Eye (tissue), 1 donor: ENCODE measurements around the gene TCHP.
"Not testable (repeated sequence)": the region's sequence is repeated elsewhere in the genome, so short reads cannot be mapped to it uniquely, and the experiment has no call there.

Source experiments
- DNase-seq: peaks from one replicate; pipeline ENCODE4 v3.0.0-alpha.2; 2015

TCHP gene, protein sequence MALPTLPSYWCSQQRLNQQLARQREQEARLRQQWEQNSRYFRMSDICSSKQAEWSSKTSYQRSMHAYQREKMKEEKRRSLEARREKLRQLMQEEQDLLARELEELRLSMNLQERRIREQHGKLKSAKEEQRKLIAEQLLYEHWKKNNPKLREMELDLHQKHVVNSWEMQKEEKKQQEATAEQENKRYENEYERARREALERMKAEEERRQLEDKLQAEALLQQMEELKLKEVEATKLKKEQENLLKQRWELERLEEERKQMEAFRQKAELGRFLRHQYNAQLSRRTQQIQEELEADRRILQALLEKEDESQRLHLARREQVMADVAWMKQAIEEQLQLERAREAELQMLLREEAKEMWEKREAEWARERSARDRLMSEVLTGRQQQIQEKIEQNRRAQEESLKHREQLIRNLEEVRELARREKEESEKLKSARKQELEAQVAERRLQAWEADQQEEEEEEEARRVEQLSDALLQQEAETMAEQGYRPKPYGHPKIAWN

DNA sequence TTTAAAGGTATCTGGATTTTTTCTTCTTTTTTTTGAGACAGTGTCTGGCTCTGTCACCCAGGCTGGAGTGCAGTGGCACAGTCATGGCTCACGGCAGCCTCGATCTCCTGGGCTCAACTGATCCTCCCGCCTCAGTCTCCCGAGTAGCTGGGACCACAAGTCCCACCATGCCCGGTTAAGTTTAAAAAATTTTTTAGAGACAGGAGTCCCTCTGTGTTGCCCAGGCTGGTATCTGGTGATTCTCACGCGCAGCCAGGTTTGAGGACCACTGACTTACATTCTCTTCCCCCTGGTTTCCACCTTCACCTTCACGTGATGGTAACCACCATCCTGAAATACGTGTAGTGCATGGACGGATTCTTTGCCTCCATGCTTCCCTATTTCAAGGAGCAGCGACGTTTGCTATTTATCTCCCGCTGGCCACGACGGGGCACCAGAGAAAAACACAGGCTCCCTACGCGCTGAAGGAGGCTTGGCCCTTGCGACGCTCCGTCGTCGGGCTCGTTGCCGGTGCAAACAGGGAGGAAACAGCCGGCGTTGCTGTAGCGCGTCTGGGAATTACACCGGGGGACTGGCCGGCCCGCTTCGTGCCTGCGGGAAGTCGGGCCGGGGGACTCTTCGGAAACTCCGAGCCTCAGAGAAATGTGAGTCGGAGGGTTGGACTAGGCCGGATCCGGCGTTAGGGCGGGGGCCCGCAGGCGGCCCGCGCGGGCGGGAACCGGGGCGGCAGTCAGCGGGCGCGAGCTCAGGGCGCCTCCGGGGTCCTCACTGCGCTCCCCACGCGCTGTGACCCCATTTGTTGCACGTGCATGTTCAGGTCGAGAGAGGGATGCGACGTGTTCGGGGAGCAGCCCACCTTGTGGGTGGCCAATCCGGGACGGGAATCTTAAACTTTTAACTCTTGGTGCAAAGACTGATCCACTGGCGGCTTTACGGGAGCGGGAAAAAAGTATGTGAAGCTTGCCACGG lies at the start of gene TCHP:
Gene TCHP, plus strand, starts transcription at position 492 of the 969 bp plus-strand sequence. CDS start 2,753 bp downstream, outside the sequence.
- DNase-seq = peak; percentile 95

DNA sequence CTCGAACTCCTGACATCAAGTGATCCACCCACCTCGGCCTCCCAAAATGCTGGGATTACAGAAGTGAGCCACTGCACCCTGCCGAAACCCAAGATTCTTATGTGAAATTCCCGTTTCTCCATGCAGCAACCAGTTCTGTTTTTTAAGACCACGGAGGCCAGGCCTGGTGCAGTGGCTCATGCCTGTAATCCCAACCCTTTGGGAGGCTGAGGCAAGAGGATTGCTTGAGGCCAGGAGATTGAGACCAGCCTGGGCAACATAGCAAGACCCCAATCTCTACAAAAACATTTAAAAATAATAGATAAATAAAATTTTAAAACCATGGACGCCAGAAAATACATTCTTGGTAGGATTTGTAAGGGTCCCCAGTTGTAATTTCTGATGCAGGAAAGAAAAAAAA lies 49.6 kb upstream of the TCHP start:
- DNase-seq = not testable (repeated sequence)

DNA sequence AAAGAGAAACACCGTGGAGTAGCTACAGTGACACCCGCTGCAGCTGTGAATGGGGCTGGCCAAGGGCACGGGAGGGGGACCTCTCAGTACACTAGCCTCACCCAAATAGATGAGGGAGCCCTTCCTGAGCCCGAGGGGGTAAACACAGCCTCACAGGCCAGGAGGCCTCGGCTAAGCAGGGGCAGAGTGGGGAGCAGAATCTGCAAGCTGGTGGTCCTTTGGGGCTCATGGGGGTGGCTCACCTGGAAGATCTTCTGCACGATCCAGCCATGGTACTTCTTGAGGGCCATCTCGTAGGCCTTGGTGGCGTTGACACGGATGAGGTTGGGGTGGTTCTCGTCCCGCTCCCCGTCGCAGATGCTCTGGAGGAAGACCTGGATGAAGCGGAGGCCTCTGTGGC lies 44.7 kb upstream of the TCHP start:
- no peak for DNase-seq

DNA sequence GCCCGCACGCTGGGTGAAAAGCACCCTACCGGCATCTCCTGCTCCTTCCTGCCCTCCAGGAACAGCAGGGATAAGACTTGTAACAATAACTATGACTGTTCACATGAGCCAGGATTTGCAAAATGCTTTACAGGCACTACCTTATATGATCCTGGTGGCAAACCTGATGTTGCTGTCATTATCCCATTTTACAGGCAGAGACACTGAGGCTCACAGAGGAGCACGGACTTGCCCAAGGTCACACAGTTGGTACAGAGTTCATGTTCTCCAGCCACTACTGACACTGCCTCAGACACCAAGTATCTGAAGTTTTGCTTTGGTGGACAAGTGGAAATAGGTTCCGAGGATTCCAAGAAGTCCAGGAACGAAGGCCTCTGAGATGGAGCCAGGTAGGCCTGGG lies 42.4 kb upstream of the TCHP start:
- no peak for DNase-seq

DNA sequence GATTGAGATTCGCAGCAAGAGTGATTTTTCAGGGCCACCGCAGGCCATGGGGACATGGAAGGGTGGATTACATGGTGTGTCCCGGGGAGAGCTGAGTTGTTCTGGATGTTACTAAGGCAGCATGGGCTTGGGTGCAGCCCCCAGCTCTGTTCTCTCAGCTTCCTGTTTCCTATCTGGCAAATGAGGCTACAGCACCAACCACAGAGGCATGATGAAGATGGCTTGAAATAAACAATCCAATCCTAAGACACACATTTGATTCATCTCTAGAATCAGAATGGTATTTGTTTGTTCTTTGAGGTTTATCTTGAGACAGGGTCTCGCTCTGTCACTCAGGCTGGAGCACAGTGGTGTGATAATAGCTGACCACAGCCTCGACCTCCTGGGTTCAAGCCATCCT lies 41.3 kb upstream of the TCHP start:
- no peak for DNase-seq

DNA sequence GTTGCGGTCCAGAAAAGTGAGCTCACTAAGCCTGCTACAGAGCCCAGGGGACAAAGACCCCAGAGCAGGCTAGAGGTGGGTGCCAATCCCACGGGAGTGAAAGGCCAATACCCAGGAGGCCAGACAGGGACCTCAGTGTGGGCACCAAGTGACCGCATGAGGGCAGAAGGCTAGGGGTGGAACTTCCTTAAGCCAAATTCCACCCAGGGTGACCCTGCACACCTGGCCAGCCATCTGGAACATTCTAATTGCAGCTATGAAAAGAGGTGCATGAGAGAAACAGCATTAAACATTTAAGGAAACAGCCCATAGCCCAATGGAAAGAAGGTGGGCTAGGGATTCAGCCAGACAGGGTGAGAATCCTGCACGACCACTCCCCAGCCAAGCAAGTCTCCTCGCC lies 39.1 kb upstream of the TCHP start:
- no peak for DNase-seq

DNA sequence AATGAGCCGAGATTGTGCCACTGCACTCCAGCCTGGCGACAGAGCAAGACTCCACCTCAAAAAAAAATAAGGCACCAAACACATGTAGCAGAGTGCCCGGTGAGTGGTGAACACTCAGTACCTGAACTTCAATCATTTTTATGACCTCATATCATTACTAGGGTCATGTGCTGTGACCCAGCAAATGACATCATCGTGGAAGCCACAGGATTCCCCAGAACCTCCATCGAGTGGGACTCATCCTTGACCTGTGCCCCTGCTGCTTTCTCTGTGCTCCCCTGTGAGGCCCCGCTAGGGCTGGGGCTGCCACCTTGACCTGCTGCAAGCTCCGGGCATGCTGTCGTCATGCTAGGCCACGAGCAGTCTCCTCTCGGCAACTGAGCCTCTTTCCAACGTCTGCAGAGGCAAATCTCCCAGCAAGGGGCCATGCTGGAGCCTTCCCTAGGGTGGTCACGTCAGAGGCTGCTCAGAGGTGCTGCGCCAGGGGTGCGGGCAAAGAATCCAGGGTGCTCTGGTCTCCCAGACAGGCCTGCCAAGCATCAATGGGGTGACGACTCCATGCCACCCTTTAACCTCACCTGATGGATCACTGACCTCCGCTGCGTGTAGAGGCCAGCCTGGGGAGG lies 38.3 kb upstream of the TCHP start:
- DNase-seq = no peak

DNA sequence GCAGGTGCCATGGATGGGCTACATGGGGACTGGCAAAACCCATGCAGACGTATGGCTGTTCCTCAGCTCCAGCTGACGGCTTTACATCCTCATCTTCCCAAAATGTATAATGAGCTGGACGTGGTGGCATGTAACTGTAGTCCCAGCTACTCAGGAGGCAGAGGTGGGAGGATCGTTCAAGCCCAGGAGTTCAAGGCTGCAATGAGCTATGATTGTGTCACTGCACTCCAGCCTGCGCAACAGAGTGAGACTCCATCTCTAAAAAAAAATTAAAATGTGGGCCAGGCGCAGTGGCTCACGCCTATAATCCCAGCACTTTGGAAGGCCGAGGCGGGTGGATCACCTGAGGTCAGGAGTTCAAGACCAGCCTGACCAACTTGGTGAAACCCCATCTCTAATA lies 37.6 kb upstream of the TCHP start:
- DNase-seq = not testable (repeated sequence)

DNA sequence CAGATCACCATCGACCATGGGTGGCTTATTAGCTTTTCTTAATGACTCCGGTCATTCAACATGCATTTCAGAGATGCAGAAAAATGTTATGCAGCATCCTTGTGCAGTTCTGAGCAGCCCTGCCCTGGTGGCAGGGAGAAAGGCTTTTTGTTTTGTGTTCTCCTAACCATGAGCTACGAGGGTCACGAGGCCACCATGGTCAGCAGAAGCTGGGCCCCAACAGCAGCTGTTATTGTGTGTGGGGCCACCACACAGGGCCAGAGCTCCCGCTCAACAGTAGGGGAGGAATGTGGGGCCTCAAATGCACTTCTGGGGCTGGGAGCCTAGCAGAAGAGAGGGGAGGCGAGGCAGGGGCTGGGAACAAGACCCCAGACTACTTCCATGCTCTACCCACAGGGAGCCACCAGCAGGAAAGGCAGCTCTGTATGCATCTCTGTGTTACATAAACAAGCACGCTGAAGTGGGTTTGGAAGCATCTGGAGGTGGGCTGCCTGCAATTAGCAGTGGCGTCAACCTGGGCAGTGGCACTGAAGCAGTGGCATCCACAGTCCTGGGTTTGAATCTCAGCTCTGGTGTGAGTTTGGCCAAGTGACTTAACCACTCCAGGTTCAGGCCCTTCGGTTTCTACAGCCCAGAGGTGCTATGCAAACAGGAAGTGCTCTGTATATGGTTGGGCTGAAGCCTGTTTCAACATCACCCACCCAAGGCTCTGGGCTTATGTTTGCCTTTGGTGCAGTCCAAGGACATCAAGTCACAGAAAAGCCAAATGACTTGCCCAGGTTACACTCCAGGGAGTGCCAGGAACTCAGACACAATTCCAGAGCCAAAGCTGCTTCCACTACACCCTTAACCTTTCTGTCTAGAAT lies 36.0 kb upstream of the TCHP start:
- DNase-seq = peak; percentile 61

DNA sequence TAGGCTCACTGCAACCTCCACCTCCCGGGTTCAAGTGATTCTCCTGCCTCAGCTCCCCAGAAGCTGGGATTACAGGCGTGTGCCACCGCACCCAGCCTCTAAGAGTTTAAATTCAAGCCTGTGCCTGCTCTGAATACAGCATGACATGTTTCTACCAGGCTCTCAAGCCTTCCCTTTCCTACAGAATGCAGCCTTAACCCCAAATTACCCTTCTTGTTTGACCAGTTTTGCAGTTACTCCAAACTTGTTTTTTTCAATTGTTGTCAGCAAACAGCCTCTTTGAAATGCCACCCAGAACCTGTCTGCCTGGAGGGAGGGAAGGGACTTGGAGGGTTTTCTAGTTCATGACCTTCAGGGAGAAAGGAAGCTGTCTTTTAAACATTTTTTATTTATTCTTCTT lies 35.2 kb upstream of the TCHP start:
- peak; percentile 48 for DNase-seq

DNA sequence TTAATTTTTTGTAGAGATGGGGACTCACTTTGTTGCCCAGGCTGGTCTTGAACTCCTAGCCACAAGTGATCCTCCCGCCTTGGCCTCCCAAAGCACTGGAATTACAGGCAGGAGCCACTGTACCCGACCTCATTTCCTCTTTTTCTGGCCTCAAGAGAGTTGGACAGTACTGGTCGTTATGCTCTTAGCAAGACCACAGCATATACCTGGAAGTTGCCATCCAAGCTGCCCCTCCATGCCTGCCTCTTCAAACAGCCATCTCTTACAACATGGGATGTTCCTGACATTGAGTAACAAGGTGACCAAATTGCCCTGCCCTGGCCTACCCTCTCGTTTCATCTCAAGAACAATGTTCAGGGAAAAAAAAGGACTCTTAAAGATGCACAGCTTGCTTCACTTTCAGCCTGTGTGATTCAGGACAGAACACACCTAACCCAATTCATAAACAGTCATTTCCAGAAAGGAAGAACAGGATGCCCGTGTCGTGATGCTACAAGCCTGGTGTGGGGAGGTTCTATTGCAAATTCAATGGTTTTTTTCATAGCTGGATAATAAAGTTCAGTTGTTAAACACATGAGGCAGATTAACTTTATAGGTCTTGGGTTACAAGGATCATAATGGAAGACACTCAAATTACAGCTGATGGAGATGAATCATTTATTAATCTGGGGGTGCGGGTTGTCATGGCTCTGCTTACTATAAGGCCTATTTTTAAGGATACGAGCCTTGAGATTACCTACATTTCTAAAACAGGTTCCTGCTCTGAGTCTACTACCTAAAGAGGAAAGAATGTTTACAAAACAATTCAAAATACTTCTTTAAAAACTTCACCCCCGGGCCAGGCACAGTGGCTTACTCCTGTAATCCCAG lies 31.7 kb upstream of the TCHP start:
- no peak for DNase-seq

DNA sequence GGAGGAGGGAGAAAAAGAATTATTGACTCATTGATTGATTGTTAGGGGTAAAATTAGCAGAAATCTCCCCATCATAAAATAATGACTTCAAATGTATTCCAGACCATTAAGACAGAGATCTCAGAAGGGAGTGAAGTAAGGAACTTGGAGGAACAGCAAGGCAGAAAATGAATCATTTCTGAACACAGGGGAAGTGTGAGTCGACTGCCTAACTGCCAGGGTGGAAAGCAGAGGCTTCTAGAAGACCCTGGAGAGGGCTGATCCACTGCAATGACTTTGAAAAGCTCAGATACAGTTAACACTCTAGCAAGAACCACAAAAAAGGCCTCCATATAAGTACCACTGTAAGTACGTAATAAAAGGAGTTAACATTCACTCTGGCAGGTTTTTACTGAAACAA lies 29.4 kb upstream of the TCHP start:
- DNase-seq = no peak

DNA sequence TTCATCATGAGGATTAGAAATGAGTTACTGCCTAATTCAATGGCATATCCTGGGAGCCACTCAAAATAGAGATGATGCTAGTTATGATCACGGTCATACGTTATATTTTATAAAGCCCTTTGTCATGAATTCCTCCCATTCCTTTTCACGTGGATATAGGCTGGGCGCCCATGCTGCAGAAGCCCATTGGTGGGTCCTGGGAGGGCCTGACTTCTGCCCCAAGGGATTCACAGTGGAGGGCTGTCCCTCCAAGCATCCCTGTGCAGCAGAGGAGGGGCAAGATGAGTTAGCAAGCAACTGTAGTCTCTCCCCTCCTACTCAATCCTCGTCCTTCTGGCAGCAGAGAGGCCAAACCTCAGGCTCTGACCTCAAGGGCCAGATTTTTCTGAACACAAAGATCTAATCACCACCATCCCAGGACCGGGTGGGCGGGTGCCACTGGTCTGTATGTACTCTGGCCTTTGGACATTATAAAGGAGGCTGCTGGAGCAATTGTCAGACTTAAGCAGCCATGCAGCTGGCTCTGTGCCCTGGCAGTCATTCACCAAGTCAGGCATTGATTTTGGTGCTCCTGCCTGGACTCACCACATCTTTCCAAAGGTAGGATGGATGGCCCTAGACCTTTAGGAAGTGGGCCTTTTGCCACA lies 28.3 kb upstream of the TCHP start:
- DNase-seq = no peak

DNA sequence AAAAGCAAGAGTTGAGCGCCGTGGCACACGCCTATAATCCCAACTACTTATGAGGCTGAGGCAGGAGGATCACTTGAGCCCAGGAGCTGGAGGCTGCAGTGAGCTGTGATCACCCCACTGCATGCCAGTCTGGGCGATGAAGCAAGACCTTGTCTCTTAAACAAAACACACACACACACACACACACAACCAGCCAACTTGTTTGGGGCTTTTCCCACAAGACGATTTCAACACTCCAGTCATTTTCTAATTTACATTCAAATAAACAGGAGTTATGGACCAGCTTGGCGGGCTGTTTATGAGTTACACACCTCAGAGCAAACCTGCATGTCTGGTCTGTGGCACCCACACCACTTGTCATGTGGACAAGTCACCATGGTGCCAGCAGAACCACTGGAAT lies 26.4 kb upstream of the TCHP start:
- DNase-seq = no peak

DNA sequence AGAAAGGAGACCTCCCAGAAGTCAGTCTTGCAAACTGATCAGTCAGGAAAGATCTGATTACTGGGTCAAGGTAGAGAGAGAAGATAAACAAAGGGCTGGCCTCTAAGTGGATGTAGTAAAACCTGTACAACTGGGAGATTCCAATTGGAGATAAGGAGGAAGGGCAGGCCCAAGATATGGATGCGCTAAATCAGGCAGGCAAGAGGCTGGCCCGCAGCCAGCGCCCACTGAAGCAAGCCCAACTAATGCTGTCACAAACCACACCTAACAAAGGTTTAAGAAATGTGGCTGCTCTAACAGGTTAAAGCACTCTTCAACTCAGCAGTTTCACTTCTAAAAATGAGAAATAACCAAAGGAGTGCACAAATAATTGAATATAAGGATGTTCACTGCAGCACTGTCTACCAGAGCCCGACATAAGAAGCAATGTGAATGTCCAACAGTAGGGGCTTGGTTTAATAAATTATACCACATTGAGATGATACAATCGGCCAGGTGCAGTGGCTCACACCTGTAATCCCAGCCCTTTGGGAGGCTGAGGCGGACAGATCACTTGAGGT lies 24.4 kb upstream of the TCHP start:
- DNase-seq = no peak

DNA sequence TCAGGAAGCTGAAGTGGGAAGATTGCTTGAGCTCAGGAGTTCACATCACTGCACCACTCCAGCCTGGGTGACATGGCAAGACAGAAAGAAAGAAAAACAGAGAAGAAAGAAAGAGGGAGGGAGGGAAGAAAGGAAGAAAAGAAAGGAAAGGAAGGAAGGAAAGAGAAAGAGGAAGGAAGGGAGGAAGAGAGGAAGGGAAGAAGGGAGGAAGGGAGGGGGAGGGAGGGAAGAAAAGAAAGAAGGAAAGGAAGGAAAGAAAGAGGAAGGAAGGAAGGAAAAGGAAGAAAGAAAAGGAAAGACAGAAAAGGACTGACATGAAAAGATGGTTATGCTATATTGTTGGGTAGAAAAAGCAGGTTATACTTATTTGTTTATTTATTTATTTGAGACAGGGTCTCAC lies 23.7 kb upstream of the TCHP start:
- DNase-seq = no peak

DNA sequence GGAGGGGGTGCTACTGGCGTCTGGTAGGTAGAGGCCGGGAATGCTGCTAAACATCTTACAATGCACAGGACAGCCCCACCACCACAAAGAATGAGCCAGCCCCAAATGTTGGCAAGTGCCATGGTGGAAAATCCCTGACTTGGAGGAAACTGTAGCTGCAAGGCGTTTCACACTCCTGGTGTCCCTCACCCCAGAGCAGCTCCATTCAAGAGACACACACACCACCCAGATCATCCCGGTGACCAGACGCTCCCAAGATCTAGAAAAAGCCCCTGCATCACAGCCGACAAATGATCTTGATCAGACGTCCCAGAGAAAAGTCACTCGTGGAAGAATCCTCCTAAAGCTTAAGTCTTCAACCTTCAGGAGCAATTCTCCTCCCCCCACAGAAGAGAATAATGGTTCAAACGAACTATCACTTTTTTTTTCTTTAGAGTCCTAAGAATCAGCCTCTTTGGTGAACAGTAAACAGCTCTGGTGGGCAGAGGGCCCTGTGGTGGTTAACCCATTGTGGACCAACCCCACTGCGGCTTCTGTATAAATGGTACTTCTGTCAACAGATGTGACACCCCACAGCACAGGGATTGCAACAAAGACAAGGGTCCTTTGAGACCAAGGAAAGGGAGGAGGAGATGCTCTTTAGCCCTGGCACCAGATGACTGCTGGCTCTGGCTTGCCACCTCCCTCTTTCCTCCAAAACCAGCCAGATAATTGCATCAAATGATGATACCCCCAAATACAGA lies 22.4 kb upstream of the TCHP start:
- peak; percentile 26 for DNase-seq

DNA sequence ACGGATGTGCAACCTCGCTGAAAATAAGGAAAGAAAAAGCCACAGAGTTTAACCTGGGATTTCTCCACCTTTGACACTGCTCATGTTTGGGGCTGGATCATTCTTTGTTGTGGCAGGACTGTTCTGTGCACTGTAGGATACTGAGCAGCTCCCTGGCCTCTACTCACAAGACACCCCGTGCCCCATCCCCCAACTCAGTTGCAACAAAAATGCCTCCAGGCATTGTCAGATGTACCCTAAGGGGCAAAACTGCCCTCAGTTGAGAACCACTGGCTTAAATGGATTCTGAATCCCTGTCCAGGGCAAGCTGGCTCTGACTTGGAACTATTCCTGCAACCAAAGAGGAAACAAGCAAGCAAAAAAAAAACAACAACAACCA lies 21.8 kb upstream of the TCHP start:
- no peak for DNase-seq

DNA sequence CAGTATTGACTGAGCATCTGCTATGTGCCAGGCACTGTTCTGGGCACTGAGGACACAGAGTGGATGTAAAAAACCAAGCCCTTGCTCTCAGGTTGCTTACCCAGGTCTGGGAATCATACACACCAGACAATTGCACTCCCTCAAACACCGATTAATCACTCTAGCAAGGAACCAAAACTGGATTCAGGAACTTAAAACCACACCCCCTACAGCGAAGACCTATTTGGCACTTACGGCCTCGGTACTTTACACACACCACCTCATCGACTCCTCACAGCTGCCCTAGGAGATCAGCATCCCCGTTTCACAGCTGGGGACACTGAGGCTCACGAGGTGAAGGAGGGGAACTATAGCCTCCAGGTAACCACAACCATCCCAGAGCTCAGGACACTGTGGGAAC lies 21.3 kb upstream of the TCHP start:
- no peak for DNase-seq
